Adipocyte (in vitro differentiated cells): ENCODE data around the gene POMZP3.
"Not testable (repeated sequence)": the region's sequence is repeated elsewhere in the genome, so short reads cannot be mapped to it uniquely, and the experiment has no call there.

Source experiments
- DNase-seq: peaks from one replicate; pipeline ENCODE4 v3.0.0-alpha.2; 2015; ENCODE audit warnings: low read depth
- H3K27me3 ChIP-seq: replicated peaks from 2 replicates; pipeline ENCODE4 v1.7.0; 2013; ENCODE audit warnings: mild to moderate bottlenecking, low read length, moderate library complexity; ENCODE audit not compliant: control insufficient read depth, insufficient read depth
- H3K36me3 ChIP-seq: 2 replicates; pipeline ENCODE4 v1.7.0; 2013; ENCODE audit warnings: low read length, mild to moderate bottlenecking, moderate library complexity; ENCODE audit not compliant: control insufficient read depth, insufficient read depth, severe bottlenecking
- H3K4me1 ChIP-seq: 2 replicates; pipeline ENCODE4 v1.7.0; 2013; ENCODE audit warnings: mild to moderate bottlenecking, low read length, moderate library complexity; ENCODE audit not compliant: control insufficient read depth, insufficient read depth
- H3K4me3 ChIP-seq: 2 replicates; pipeline ENCODE4 v1.7.0; 2013; ENCODE audit warnings: mild to moderate bottlenecking, low read length, moderate library complexity
- H3K9ac ChIP-seq: 2 replicates; pipeline ENCODE4 v1.7.0; 2013; ENCODE audit warnings: mild to moderate bottlenecking, low read length, moderate library complexity
- H3K9me3 ChIP-seq: 2 replicates; pipeline ENCODE4 v1.7.0; 2013; ENCODE audit warnings: mild to moderate bottlenecking, low read length, moderate library complexity; ENCODE audit not compliant: control insufficient read depth

Gene POMZP3

DNA sequence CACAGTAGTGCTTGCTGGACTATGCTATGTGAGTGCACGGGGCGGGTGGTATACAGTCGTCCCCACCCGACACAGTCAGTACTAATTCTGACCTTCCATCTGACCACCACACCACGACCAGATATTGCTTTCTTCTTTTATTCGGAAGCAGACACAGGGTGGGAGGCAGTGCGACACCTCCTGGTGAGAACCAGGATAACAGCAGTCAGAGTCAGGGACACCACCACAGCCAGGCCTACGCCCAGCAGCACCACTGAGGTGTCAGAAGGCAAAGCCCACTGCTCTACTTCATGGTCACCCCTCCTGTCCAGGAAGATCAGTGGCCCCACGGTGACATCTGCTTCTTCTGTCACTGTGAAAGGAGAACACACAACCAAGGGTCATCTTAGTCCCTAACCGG lies 17.2 kb downstream of the POMZP3 start:
- H3K36me3 ChIP-seq, H3K9me3 ChIP-seq, H3K27me3 ChIP-seq, H3K9ac ChIP-seq, H3K4me3 ChIP-seq, H3K4me1 ChIP-seq, DNase-seq: not testable (repeated sequence)

GRCh38 chr7:76608469-76608868 lies 18.6 kb downstream of the POMZP3 start:
- H3K4me3 ChIP-seq, DNase-seq: not testable (repeated sequence)

GRCh38 chr7:76606027-76606426 lies 21.1 kb downstream of the POMZP3 start:
- not testable (repeated sequence) for H3K4me3 ChIP-seq, H3K36me3 ChIP-seq
- peak; percentile 79 for DNase-seq

More at GRCh38 chr7:76608469-76608868, 18.6 kb downstream of the POMZP3 start:
- not testable (repeated sequence) for H3K36me3 ChIP-seq, H3K27me3 ChIP-seq, H3K9ac ChIP-seq, H3K4me1 ChIP-seq, H3K9me3 ChIP-seq

DNA sequence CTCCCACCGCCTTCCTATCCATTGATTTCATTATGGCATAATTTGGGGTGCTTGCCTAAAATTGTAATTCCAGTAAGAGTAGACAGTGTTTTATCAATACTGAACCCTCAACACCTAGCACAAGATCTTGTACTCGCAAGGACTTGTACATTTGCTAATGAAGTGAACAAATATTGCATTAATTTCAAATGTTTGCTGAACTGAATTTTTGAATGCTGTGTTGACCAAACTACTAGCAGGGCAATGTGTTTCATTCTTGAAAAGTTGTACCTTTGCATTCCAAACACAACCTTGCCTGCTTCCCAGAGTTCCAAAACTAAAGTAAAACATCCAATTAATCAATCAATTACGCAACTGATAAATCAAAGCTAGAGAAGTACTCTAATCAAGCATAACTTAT lies 26.4 kb downstream of the POMZP3 start:
- H3K4me1 ChIP-seq, H3K27me3 ChIP-seq, H3K36me3 ChIP-seq, H3K9me3 ChIP-seq, DNase-seq, H3K4me3 ChIP-seq, H3K9ac ChIP-seq: not testable (repeated sequence)

More at GRCh38 chr7:76606027-76606426, 21.1 kb downstream of the POMZP3 start:
- not testable (repeated sequence) for H3K9ac ChIP-seq, H3K9me3 ChIP-seq, H3K4me1 ChIP-seq, H3K27me3 ChIP-seq

- H3K36me3 ChIP-seq, H3K4me3 ChIP-seq, H3K27me3 ChIP-seq, H3K9ac ChIP-seq, DNase-seq, H3K9me3 ChIP-seq, H3K4me1 ChIP-seq: not testable (repeated sequence)
Measured at GRCh38 chr7:76600116-76600482, 27.0 kb downstream of the POMZP3 start.

GRCh38 chr7:76598590-76599264 lies 28.4 kb downstream of the POMZP3 start:
- not testable (repeated sequence) for H3K27me3 ChIP-seq, H3K36me3 ChIP-seq, DNase-seq, H3K4me3 ChIP-seq, H3K9ac ChIP-seq, H3K4me1 ChIP-seq, H3K9me3 ChIP-seq

DNA sequence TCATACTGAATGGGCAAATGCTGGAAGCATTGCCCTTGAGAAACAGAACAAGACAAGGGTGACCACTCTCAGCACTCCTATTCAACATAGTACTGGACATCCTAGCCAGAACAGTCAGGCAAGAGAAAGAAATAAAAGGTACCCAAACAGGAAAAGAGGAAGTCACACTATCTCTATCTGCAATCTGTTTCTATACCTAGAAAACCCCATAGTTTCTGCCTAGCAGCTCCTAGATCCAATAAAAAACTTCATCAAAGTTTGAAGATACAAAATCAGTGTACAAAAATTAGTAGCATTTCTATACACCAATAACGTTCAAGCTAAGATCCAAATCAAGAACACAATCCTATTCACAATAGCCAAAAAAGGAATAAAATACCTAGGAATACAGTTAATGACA lies 29.8 kb downstream of the POMZP3 start:
- not testable (repeated sequence) for H3K9ac ChIP-seq, DNase-seq

GRCh38 chr7:76592694-76593093 lies 34.4 kb downstream of the POMZP3 start:
- not testable (repeated sequence) for H3K4me1 ChIP-seq, DNase-seq, H3K4me3 ChIP-seq, H3K9ac ChIP-seq, H3K36me3 ChIP-seq, H3K27me3 ChIP-seq, H3K9me3 ChIP-seq

More for the DNA sequence above, 29.8 kb downstream of the POMZP3 start:
- H3K4me1 ChIP-seq, H3K27me3 ChIP-seq, H3K4me3 ChIP-seq, H3K9me3 ChIP-seq, H3K36me3 ChIP-seq: not testable (repeated sequence)

DNA sequence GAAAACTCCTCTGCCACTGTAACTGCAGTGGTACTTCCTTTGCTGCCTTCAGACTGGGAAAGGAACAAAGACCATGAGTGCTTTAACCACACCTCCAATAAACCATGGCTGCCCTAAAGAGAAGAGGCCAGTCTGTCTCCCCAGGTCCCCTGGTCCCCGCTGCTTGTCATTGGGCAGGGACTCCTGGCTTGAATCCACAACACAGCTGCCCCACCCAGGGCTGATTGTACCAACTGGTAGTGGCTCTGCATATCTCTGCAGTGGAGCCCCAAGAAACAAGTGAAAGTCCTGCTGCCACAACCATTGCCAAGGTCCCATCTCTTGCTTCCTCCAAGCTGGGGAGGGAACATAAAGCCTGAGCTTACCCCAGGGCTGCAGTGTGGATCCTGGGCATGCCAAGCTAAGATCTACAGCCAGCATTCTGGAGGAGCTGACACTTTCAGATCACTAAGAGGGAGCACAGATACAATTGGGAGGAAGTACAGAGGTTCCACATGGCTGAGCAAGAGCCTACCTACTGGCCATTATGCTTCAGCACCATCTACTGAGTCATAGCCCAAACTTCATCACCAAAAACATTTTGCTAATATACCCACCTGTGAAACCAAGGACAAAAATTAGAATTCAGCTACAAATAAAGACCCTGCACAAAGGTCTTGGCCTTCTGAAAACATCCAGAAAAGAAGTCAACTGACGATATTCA lies 35.3 kb downstream of the POMZP3 start:
- H3K36me3 ChIP-seq, H3K27me3 ChIP-seq, H3K4me3 ChIP-seq, DNase-seq, H3K9ac ChIP-seq, H3K9me3 ChIP-seq, H3K4me1 ChIP-seq: not testable (repeated sequence)

DNA sequence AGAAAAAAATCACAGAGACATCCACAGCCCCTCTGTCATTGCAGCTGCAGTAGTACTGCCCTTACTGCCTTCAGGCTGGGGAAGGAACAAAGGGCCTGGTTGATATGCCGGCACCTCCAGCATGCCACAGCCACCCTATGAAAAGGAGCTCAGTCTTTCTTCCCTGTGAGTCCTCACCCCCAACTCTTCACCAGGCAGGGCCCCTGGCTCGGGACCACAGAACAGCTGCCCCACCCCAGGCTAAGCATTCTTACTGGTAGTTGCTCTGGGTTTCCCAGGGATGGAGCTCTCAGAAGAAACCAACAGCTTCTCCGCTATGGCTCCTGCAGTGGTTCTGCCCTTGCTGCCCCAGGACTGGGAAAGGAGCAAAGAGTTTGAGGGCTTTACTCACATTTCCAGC lies 36.0 kb downstream of the POMZP3 start:
- not testable (repeated sequence) for H3K27me3 ChIP-seq, H3K9me3 ChIP-seq, H3K4me1 ChIP-seq, H3K36me3 ChIP-seq, DNase-seq, H3K4me3 ChIP-seq, H3K9ac ChIP-seq

GRCh38 chr7:76588586-76588985 lies 38.5 kb downstream of the POMZP3 start:
- H3K9me3 ChIP-seq, H3K9ac ChIP-seq, DNase-seq, H3K4me3 ChIP-seq, H3K36me3 ChIP-seq, H3K4me1 ChIP-seq, H3K27me3 ChIP-seq: not testable (repeated sequence)
